Epithelial cell of proximal tubule (primary cell): Measurements from ENCODE around the gene PRSS21. TPM values are rescaled to one million over a fixed set of nuclear protein-coding genes. Genes with fewer than 3 reads are reported as not detected.

Source experiments
- DNase-seq: peaks from one replicate; pipeline ENCODE4 v3.0.0-alpha.2; 2011; ENCODE audit warnings: low read depth
- H3K4me3 ChIP-seq: 2 replicates; pipeline ENCODE4 v1.5.1; 2011; ENCODE audit warnings: low read depth, mild to moderate bottlenecking, low read length
- total RNA-seq: library from RNA; depleted of rRNA; stranded (reverse); fragments of >200 nt; gene quantifications from 2 replicates; pipeline ENCODE4 v1.2.3, GENCODE V29; 2015
- TF ChIP-seq, protein P1 (sequence below): conservative IDR thresholded peaks from 2 replicates; pipeline ENCODE4 v1.5.1; 2012; ENCODE audit warnings: low read depth, mild to moderate bottlenecking, low read length

Gene PRSS21
- total RNA-seq, 1 donor from 2014 or later = 4.6 TPM

DNA sequence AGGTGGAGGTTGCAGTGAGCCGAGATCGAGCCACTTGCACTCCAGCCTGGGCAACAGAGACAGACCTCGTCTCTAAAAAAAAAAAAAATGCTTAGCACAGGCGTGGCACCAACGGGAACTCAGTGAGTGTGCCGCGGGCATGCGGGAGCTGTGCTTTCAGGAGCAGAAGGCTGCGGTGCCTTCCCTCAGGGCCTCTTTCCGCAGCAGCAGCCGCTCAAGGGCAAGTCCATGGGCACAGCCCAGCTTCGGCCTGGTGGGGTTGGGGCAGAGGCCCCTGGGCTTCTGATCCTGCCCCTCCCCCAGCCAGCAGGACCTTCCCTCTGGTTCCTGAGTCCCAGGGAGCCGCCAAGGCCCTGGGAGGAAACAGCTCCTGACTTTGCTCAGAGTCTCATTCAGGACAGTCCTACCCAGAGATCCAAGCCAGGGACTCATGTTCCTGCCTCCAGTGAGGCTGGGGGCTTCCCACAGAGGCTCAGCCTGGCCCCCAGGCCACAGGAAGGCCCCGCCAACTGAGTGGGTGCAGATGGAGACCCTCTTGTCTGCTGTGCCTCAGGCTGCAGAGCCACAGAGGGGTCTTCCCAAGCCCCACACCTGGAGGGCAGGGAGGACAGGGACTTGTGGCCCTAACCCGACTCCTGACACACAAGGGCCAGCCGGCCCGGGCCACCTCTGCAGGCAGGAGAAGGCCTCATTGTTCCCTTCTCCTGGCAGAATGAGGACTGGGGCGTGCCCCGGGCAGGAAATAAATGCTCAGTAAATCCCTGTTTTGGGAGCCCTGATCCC, 9.7 kb downstream of the PRSS21 start:
- H3K4me3 ChIP-seq = no peak overlapping the region
- DNase-seq = no peak
- TF ChIP-seq, protein P1, sequence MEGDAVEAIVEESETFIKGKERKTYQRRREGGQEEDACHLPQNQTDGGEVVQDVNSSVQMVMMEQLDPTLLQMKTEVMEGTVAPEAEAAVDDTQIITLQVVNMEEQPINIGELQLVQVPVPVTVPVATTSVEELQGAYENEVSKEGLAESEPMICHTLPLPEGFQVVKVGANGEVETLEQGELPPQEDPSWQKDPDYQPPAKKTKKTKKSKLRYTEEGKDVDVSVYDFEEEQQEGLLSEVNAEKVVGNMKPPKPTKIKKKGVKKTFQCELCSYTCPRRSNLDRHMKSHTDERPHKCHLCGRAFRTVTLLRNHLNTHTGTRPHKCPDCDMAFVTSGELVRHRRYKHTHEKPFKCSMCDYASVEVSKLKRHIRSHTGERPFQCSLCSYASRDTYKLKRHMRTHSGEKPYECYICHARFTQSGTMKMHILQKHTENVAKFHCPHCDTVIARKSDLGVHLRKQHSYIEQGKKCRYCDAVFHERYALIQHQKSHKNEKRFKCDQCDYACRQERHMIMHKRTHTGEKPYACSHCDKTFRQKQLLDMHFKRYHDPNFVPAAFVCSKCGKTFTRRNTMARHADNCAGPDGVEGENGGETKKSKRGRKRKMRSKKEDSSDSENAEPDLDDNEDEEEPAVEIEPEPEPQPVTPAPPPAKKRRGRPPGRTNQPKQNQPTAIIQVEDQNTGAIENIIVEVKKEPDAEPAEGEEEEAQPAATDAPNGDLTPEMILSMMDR = no peak

DNA sequence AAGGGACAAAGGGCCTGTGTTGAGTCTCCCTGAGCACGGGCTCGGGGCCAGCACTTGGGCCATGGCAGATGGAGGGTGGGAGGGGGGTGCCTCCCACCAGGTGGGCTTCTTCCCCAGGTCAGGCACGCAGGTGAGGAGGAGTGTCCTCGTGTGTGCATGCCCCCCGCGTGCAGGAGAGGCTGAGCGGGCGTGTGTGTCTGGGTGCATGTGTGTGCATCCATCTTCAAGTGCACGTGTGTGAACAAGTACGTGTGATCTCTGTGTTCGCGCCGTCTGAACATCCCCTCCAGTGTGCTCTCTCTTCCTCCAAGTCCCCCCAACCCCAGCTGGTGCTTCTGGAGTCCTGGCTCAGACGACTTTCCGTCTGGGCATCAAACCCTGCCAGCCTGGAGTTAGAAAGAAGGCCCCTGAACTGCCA, 10.3 kb downstream of the PRSS21 start:
- TF ChIP-seq, protein P1 = no peak
- no peak overlapping the region for H3K4me3 ChIP-seq
- DNase-seq = no peak

DNA sequence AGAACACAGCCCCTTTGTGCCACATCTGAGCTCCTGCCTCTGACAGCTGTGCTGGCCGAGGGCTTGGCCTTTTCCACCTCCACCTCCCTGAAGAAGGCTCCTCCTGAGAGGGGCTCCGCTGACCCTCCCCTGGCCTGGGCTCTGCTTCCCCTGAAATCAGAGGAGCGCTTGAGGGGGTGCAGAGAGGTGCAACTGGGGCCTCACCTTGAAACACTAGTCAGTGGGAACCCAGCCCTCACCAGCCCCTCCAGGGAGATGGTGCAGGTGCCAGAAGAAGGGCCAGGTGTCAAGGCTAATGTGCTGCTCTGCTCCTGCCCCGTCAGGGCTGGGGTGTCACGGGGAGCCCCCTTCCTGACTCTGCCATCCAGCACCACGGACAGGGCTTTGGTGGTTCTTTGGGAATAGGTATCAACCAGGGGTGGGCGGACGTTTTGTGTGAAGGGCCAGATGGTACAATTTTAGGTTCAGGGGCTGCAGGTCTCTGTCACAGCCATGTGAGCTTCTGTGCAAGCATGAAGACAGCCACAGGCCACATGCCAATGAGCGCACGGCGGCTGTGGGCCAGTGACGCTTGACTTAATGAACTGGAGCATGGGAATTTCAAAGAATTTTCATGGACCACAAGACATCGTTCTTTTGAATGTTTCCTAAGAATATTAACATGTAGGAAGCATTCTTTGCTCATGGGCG, 10.9 kb downstream of the PRSS21 start:
- no peak overlapping the region for H3K4me3 ChIP-seq
- no peak for DNase-seq
- TF ChIP-seq, protein P1 = no peak

DNA sequence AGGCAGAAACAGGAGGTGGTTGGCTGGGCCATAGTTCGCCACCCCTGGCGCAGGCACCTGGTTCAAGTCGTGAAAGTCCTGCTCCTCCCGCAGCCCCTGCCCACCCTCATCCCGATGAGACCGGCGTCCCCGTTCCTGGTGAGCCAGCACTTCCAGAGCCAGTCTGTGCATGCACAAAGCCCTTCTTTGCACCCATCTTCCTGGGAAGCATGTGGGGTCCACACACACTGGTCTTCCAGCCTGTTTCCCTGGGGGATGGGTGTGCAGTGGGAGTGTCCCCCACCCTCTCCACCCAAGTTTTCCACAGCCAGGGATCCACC, 11.4 kb downstream of the PRSS21 start:
- DNase-seq = no peak
- TF ChIP-seq, protein P1 = no peak
- no peak overlapping the region for H3K4me3 ChIP-seq

DNA sequence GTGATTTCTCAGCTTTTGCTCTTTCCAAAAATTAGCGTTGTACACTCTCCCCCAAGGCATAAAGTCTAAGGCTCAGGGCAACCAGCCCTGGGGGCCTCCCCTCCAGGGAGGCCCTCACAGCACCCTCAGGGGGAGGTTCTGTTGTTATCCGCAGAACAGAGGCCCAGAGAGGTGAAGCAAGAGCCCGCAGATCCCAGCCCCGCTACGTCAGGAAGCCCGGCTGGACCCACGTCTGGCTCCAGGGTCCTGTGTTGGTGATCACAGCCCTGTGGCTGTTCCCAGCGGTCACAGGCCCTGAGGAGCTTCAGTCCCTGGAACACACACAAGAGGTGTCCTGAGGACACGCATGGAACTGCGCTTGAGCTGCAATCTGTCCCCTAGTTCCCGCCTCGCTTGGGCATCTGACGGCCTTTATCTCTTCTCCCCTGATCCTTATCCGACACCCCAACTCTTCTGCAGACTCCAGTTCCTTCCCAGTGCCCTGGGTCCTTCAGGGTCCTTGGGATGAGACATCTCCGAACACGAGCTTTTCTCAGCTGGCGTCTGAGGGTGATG, 11.9 kb downstream of the PRSS21 start:
- DNase-seq = no peak
- TF ChIP-seq, protein P1 = no peak

DNA sequence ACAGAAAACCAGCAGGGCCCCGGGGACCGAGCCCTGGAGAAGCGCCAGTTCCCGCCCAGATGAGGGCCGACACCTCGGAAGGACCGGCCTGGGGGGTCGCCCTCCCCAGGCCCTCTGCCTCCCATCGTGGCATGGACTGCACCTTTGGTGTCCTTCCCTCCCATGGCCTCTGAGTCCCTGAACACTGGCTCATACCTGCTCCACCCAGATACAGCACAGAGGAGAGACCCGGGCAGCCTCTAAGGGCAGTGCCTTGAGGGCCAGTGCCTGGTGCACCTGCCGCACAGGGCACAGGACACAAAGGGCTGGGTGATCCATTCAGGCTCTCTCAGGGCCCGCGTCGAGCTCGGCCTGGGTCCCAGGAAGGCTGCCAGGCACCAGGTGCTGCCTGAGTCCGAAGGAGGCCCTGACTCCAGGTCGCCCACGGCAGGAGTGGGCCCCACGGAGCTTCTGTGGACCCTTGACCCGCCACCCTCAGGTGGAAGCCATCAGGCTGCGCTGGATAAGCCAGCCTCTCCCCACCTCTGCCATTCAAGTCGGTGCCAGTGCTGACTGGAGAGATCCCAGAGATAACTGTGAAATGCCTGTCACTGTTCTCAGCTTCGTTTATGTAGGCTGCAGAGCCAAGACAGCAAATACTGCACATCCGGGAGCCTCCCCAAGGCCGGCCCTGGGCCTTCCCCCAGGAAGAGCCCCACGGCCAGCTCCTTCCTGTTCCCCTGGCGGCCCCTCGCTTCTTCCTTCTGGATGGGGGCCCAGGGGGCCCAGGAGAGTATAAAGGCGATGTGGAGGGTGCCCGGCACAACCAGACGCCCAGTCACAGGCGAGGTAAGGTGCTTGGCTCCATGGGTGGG, 12.7 kb downstream of the PRSS21 start, which contains the start of gene ZG16B:
Gene ZG16B (plus strand): TSS at position 803 of the 854 bp plus-strand sequence. CDS start 139 bp downstream, outside the sequence.
- no peak for DNase-seq
- H3K4me3 ChIP-seq = no peak within 1 kb of the TSS
- TF ChIP-seq, protein P1 = no peak

More for the DNA sequence above, 11.9 kb downstream of the PRSS21 start:
- no peak overlapping the region for H3K4me3 ChIP-seq
